Measurements from ENCODE around the gene LCOR. TPM values are rescaled to one million over a fixed set of nuclear protein-coding genes. Genes with fewer than 3 reads are reported as not detected.

LCOR gene
- total and polyA plus RNA-seq, 4 donors, result 2.5 to 31.2 (median 14.5) TPM

- H3K4me3 ChIP-seq (ENCODE audit: low read depth in 1 of 3, low read length in 3 of 3), result no peak overlapping the region
- H3K4me1 ChIP-seq (ENCODE audit: control insufficient read depth in 4 of 4, insufficient read depth in 4 of 4, low read length in 3 of 4), result peaks cover 2 to 6% (median 4%) of the 10 kb centered on the region in 4 donors
- H3K9ac ChIP-seq (ENCODE audit: low read depth in 1 of 2, low read length in 2 of 2), result no peak overlapping the region
- H3K36me3 ChIP-seq (ENCODE audit: control insufficient read depth in 4 of 4, insufficient read depth in 3 of 4, low read depth in 1 of 4, low read length in 3 of 4), result peaks cover 0 to 1% (median 0%) of the 10 kb centered on the region in 4 donors
- H3K9me3 ChIP-seq (ENCODE audit: control insufficient read depth in 4 of 4, low read length in 3 of 4), result no peaks in the 10 kb centered on the region
- TF ChIP-seq ATF3 (IDR thresholded peaks at IDR 0.05) (no peak), FOXA1 (IDR thresholded peaks at IDR 0.05) (no peak), SP1 (IDR thresholded peaks at IDR 0.05) (no peak), HNF4G (IDR thresholded peaks at IDR 0.05) (no peak), CTCF (IDR thresholded peaks at IDR 0.05; ENCODE audit: low read depth, low read length, missing input control) (no peak), JUND (IDR thresholded peaks at IDR 0.05) (no peak), RAD21 (IDR thresholded peaks at IDR 0.05) (no peak)
- H3K27me3 ChIP-seq (ENCODE audit: control insufficient read depth in 4 of 4, insufficient read depth in 4 of 4, low read length in 3 of 4), result no peaks in the 10 kb centered on the region
- WGBS, result 93% methylated on average over 4 of the region's 4 CpGs
- DNase-seq (ENCODE audit: low spot score), result no peak
- no peak overlapping the region for H3K27ac ChIP-seq (ENCODE audit: low read depth in 1 of 2, low read length in 2 of 2)
These were observed 34.6 kb upstream of the LCOR start for GRCh38 chr10:96797485-96797884.

- H3K4me1 ChIP-seq (ENCODE audit: control insufficient read depth in 4 of 4, insufficient read depth in 4 of 4, low read length in 3 of 4), result peaks cover 2 to 6% (median 4%) of the 10 kb centered on the region in 4 donors
- H3K9me3 ChIP-seq (ENCODE audit: control insufficient read depth in 4 of 4, low read length in 3 of 4), result peaks cover 0 to 3% (median under 1%) of the 10 kb centered on the region in 4 donors
- no peaks in the 10 kb centered on the region for H3K27me3 ChIP-seq (ENCODE audit: control insufficient read depth in 4 of 4, insufficient read depth in 4 of 4, low read length in 3 of 4)
- H3K4me3 ChIP-seq (ENCODE audit: low read depth in 1 of 3, low read length in 3 of 3), result no peak overlapping the region
- no peaks in the 10 kb centered on the region for H3K36me3 ChIP-seq (ENCODE audit: control insufficient read depth in 4 of 4, insufficient read depth in 3 of 4, low read depth in 1 of 4, low read length in 3 of 4)
- no peak overlapping the region for H3K27ac ChIP-seq (ENCODE audit: low read depth in 1 of 2, low read length in 2 of 2)
- H3K9ac ChIP-seq (ENCODE audit: low read depth in 1 of 2, low read length in 2 of 2), result no peak overlapping the region
- WGBS, result 80% methylated on average over 2 of the region's 2 CpGs
- TF ChIP-seq RAD21 (IDR thresholded peaks at IDR 0.05) (no peak), ATF3 (IDR thresholded peaks at IDR 0.05) (no peak), TAF1 (conservative IDR thresholded peaks at IDR 0.05) (no peak), YY1 (IDR thresholded peaks at IDR 0.05) (no peak), GABPA (IDR thresholded peaks at IDR 0.05 in 1 of 2, conservative IDR thresholded peaks at IDR 0.05 in 1 of 2) (no peak), FOXA2 (IDR thresholded peaks at IDR 0.05) (no peak), FOXA1 (IDR thresholded peaks at IDR 0.05) (no peak), JUND (IDR thresholded peaks at IDR 0.05) (no peak), MAX (IDR thresholded peaks at IDR 0.05) (no peak), HNF4A (conservative IDR thresholded peaks at IDR 0.05) (no peak), SP1 (IDR thresholded peaks at IDR 0.05) (no peak), ZBTB33 (IDR thresholded peaks at IDR 0.05) (no peak), REST (IDR thresholded peaks at IDR 0.05) (no peak), NR2F2 (IDR thresholded peaks at IDR 0.05) (no peak), HNF4G (IDR thresholded peaks at IDR 0.05) (no peak), EGR1 (IDR thresholded peaks at IDR 0.05; ENCODE audit: low read depth in 2 of 2) (no peak)
- no peak for DNase-seq (ENCODE audit: low spot score)
These were observed 28.8 kb upstream of the LCOR start for GRCh38 chr10:96803288-96803664.
